K562 (cell line): ENCODE results near the gene ACOT4.

Experiments
- EGR1 ChIP-seq: fragments of 450-650 bp; conservative IDR thresholded peaks from 2 replicates; pipeline ENCODE4 v1.6.1; 2017; ENCODE audit warnings: mild to moderate bottlenecking
- FOS ChIP-seq: IDR thresholded peaks from 3 replicates; pipeline ENCODE4 v1.6.1; 2011; ENCODE audit not compliant: insufficient read length; ENCODE audit errors: extremely low read depth
- NFIC ChIP-seq: fragments of 450-650 bp; IDR thresholded peaks from 2 replicates; pipeline ENCODE4 v1.6.1; 2017; ENCODE audit warnings: mild to moderate bottlenecking, inconsistent platforms
- POLR2AphosphoS5 ChIP-seq: IDR thresholded peaks from 2 replicates; pipeline ENCODE4 v1.6.1; 2011; ENCODE audit warnings: mild to moderate bottlenecking, low read depth, low read length, moderate library complexity; ENCODE audit not compliant: control insufficient read depth, insufficient read depth
- YY1 ChIP-seq, 3 experiments: IDR thresholded peaks; 2 replicates each; pipeline ENCODE4 v1.6.1; 2011; ENCODE audit warnings: low read length in 2 of 3, mild to moderate bottlenecking in 2 of 3, moderate library complexity in 2 of 3, borderline replicate concordance in 1 of 3, control low read depth in 1 of 3, low read depth in 1 of 3; ENCODE audit not compliant: insufficient read depth in 3 of 3, insufficient replicate concordance in 2 of 3, control insufficient read depth in 1 of 3, insufficient read length in 1 of 3; ENCODE audit errors: extremely low read depth in 1 of 3
- ZFP1 ChIP-seq: fragments of 450-650 bp; formaldehyde crosslinking; IDR thresholded peaks from 2 replicates; pipeline ENCODE4 v1.4.0; 2020; ENCODE audit warnings: mild to moderate bottlenecking, mixed read lengths
- TF ChIP-seq, protein P1 (sequence below): fragments of 450-650 bp; IDR thresholded peaks from 2 replicates; pipeline ENCODE4 v1.7.1; 2018; ENCODE audit warnings: mild to moderate bottlenecking, low read depth; ENCODE audit not compliant: partially characterized antibody
- TF ChIP-seq, protein P2 (sequence below): fragments of 450-650 bp; IDR thresholded peaks from 2 replicates; pipeline ENCODE4 v1.6.1; 2016; ENCODE audit warnings: antibody characterized with exemption
- TF ChIP-seq, protein P3 (sequence below): sonication (generic); formaldehyde crosslinking; IDR thresholded peaks from 2 replicates; pipeline ENCODE4 v1.8.1; 2022; ENCODE audit warnings: missing genetic modification reagents
- TF ChIP-seq, protein P4 (sequence below): sonication (generic); formaldehyde crosslinking; IDR thresholded peaks from 2 replicates; pipeline ENCODE4 v1.8.1; 2022; ENCODE audit warnings: missing genetic modification reagents
- TF ChIP-seq, protein P5 (sequence below), 3 experiments: IDR thresholded peaks in 2 of 3; conservative IDR thresholded peaks in 1 of 3; 2 replicates each; pipeline ENCODE4 v1.5.1; 2011 to 2012; ENCODE audit warnings: low read length in 3 of 3, mild to moderate bottlenecking in 3 of 3, control low read depth in 2 of 3, improper control_type of control experiment in 1 of 3, inconsistent platforms in 1 of 3, low read depth in 1 of 3, mixed read lengths in 1 of 3, moderate library complexity in 1 of 3; ENCODE audit not compliant: insufficient read depth in 2 of 3

DNA sequence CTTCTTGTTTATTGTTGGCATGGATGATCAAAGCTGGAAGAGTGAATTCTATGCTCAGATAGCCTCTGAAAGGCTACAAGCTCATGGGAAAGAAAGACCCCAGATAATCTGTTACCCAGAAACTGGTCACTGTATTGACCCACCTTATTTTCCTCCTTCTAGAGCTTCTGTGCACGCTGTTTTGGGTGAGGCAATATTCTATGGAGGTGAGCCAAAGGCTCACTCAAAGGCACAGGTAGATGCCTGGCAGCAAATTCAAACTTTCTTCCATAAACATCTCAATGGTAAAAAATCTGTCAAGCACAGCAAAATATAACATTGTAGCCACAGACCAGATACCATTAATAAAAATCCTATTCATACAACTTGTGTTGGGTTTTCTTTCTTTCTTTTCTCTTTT lies 27.9 kb downstream of the ACOT4 start:
- TF ChIP-seq POLR2AphosphoS5: no peak
- TF ChIP-seq, protein P1, sequence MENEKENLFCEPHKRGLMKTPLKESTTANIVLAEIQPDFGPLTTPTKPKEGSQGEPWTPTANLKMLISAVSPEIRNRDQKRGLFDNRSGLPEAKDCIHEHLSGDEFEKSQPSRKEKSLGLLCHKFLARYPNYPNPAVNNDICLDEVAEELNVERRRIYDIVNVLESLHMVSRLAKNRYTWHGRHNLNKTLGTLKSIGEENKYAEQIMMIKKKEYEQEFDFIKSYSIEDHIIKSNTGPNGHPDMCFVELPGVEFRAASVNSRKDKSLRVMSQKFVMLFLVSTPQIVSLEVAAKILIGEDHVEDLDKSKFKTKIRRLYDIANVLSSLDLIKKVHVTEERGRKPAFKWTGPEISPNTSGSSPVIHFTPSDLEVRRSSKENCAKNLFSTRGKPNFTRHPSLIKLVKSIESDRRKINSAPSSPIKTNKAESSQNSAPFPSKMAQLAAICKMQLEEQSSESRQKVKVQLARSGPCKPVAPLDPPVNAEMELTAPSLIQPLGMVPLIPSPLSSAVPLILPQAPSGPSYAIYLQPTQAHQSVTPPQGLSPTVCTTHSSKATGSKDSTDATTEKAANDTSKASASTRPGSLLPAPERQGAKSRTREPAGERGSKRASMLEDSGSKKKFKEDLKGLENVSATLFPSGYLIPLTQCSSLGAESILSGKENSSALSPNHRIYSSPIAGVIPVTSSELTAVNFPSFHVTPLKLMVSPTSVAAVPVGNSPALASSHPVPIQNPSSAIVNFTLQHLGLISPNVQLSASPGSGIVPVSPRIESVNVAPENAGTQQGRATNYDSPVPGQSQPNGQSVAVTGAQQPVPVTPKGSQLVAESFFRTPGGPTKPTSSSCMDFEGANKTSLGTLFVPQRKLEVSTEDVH: no peak
- TF ChIP-seq EGR1: no peak
- TF ChIP-seq, protein P2, sequence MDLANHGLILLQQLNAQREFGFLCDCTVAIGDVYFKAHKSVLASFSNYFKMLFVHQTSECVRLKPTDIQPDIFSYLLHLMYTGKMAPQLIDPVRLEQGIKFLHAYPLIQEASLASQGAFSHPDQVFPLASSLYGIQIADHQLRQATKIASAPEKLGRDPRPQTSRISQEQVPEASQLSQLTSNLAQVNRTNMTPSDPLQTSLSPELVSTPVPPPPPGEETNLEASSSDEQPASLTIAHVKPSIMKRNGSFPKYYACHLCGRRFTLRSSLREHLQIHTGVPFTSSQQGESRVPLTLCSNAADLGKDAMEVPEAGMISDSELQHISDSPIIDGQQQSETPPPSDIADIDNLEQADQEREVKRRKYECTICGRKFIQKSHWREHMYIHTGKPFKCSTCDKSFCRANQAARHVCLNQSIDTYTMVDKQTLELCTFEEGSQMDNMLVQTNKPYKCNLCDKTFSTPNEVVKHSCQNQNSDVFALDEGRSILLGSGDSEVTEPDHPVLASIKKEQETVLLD: no peak
- no peak for TF ChIP-seq FOS
- no peak for TF ChIP-seq ZFP1
- TF ChIP-seq NFIC: no peak
- TF ChIP-seq, protein P3, sequence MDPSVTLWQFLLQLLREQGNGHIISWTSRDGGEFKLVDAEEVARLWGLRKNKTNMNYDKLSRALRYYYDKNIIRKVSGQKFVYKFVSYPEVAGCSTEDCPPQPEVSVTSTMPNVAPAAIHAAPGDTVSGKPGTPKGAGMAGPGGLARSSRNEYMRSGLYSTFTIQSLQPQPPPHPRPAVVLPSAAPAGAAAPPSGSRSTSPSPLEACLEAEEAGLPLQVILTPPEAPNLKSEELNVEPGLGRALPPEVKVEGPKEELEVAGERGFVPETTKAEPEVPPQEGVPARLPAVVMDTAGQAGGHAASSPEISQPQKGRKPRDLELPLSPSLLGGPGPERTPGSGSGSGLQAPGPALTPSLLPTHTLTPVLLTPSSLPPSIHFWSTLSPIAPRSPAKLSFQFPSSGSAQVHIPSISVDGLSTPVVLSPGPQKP (CRISPR knock-in tag): no peak
- TF ChIP-seq, protein P4, sequence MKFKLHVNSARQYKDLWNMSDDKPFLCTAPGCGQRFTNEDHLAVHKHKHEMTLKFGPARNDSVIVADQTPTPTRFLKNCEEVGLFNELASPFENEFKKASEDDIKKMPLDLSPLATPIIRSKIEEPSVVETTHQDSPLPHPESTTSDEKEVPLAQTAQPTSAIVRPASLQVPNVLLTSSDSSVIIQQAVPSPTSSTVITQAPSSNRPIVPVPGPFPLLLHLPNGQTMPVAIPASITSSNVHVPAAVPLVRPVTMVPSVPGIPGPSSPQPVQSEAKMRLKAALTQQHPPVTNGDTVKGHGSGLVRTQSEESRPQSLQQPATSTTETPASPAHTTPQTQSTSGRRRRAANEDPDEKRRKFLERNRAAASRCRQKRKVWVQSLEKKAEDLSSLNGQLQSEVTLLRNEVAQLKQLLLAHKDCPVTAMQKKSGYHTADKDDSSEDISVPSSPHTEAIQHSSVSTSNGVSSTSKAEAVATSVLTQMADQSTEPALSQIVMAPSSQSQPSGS: no peak
- TF ChIP-seq, protein P5, sequence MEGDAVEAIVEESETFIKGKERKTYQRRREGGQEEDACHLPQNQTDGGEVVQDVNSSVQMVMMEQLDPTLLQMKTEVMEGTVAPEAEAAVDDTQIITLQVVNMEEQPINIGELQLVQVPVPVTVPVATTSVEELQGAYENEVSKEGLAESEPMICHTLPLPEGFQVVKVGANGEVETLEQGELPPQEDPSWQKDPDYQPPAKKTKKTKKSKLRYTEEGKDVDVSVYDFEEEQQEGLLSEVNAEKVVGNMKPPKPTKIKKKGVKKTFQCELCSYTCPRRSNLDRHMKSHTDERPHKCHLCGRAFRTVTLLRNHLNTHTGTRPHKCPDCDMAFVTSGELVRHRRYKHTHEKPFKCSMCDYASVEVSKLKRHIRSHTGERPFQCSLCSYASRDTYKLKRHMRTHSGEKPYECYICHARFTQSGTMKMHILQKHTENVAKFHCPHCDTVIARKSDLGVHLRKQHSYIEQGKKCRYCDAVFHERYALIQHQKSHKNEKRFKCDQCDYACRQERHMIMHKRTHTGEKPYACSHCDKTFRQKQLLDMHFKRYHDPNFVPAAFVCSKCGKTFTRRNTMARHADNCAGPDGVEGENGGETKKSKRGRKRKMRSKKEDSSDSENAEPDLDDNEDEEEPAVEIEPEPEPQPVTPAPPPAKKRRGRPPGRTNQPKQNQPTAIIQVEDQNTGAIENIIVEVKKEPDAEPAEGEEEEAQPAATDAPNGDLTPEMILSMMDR (IDR thresholded peaks at IDR 0.05 in 2 of 3, conservative IDR thresholded peaks at IDR 0.05 in 1 of 3; ENCODE audit: insufficient read depth in 2 of 3, low read depth in 1 of 3, low read length in 3 of 3): no peak
- TF ChIP-seq YY1 (IDR thresholded peaks at IDR 0.05; ENCODE audit: borderline replicate concordance in 1 of 3, control insufficient read depth in 1 of 3, extremely low read depth in 1 of 3, insufficient read depth in 3 of 3, insufficient read length in 1 of 3, insufficient replicate concordance in 2 of 3, low read depth in 1 of 3, low read length in 2 of 3): no peak
